ENCODE measurements around the gene BLOC1S6. TPM values are rescaled to one million over a fixed set of nuclear protein-coding genes. Genes with fewer than 3 reads are reported as not detected.
A peak's percentile ranks its signal among the peaks of the same experiment; 100 is the strongest.

BLOC1S6 gene
- total and polyA plus RNA-seq, 2 of the 13 experiments (the other 11 are each of a cell fraction or from before 2014, with no cell fraction given), result 11.8 to 44.3 TPM

- peaks cover 33% of the 10 kb centered on the region for H3K4me1 ChIP-seq (ENCODE audit: insufficient read depth, low read length)
- DNase-seq (ENCODE audit: low spot score) (no peak), FAIRE-seq (no peak), ATAC-seq (no peak)
- peak overlapping the region; percentile 91 for H3K4me2 ChIP-seq (ENCODE audit: low read depth, low read length)
- TF ChIP-seq KLF12 (CRISPR knock-in tag; IDR thresholded peaks at IDR 0.05; ENCODE audit: borderline replicate concordance), result no peak
- no peak for TF ChIP-seq ZBTB2 (CRISPR knock-in tag; IDR thresholded peaks at IDR 0.05; ENCODE audit: low read depth)
- TF ChIP-seq MXD3 (CRISPR knock-in tag; IDR thresholded peaks at IDR 0.05), result no peak
- TF ChIP-seq SNAPC4 (CRISPR knock-in tag; IDR thresholded peaks at IDR 0.05), result no peak
- TF ChIP-seq PITX1 (CRISPR knock-in tag; IDR thresholded peaks at IDR 0.05), result no peak
- no peak for TF ChIP-seq HDAC2 (CRISPR knock-in tag; IDR thresholded peaks at IDR 0.05)
- TF ChIP-seq ZNF619 (CRISPR knock-in tag; IDR thresholded peaks at IDR 0.05), result no peak
- no peak for TF ChIP-seq ZNF331 (CRISPR knock-in tag; IDR thresholded peaks at IDR 0.05)
- no peak for TF ChIP-seq ZUFSP (CRISPR knock-in tag; IDR thresholded peaks at IDR 0.05; ENCODE audit: borderline replicate concordance)
- no peak for TF ChIP-seq ZNF251 (CRISPR knock-in tag; IDR thresholded peaks at IDR 0.05)
- no peak for TF ChIP-seq ZMAT5 (CRISPR knock-in tag; IDR thresholded peaks at IDR 0.05; ENCODE audit: borderline replicate concordance, low read depth)
- no peak for TF ChIP-seq ZNF556 (CRISPR knock-in tag; IDR thresholded peaks at IDR 0.05; ENCODE audit: borderline replicate concordance)
- TF ChIP-seq MZF1 (CRISPR knock-in tag; IDR thresholded peaks at IDR 0.05; ENCODE audit: borderline replicate concordance), result no peak
- TF ChIP-seq TBX2 (CRISPR knock-in tag; IDR thresholded peaks at IDR 0.05; ENCODE audit: borderline replicate concordance), result no peak
- H3K9me3 ChIP-seq (ENCODE audit: low read length), result no peaks in the 10 kb centered on the region
- intact Hi-C loops (cut with micrococcal nuclease; ENCODE audit: unreplicated experiment), result loop anchor here (5.0 to 10.0 kb wide), 2 partner anchors 46 to 387 kb away; partner anchors contain the start of gene SQOR
- peaks cover 53% of the 10 kb centered on the region for H3K79me2 ChIP-seq (ENCODE audit: insufficient read depth, low read length)
- POLR2A ChIA-PET, result no interaction called here
- CTCF ChIA-PET (ENCODE audit: low intra/inter-chr PET ratio, low total read pairs), result no interaction called here
- no peak overlapping the region for H3K27ac ChIP-seq (ENCODE audit: extremely low read length, insufficient read depth, low read length)
- H2AFZ ChIP-seq (ENCODE audit: low read length), result no peak overlapping the region
- peaks cover 0 to 9% of the 10 kb centered on the region in 2 experiments; a peak in 3 of 5 replicates for H3K36me3 ChIP-seq (replicated peaks in 1 of 2; ENCODE audit: control insufficient read depth in 1 of 2, insufficient read depth in 2 of 2, low read length in 2 of 2)
- H3K4me3 ChIP-seq (replicated peaks in 1 of 3; ENCODE audit: insufficient read depth in 1 of 3, low read depth in 2 of 3, low read length in 3 of 3), result peak overlapping the region in 2 of 3 experiments; percentile 81 to 96; a peak in 2 of 6 replicates
- WGBS (ENCODE audit: low lambda C conversion rate), result 84% methylated on average over 5 of the region's 5 CpGs
- no peaks in the 10 kb centered on the region; the same call in 1 of the 2 replicates for H4K20me1 ChIP-seq (ENCODE audit: insufficient read depth, low read length)
- H3K27me3 ChIP-seq (ENCODE audit: control insufficient read depth in 1 of 2, insufficient read depth in 2 of 2, low read length in 2 of 2), result no peaks in the 10 kb centered on the region; a peak in 1 of 5 replicates
- in situ Hi-C loops (cut with HindIII; ENCODE audit: extremely low pct_ligation_motif_present, low pct_unique_long_range_greater_than_20kb), result loop anchor here (5.0 kb wide), 1 partner anchor 187 kb away; a partner anchor contains a TSS
- peak overlapping the region; percentile 32; the same call in 1 of the 2 replicates for H3K9ac ChIP-seq (ENCODE audit: insufficient read depth, low read depth, low read length)
- BruUV-seq (replicated peaks), result no TSS peak
Measured at GRCh38 chr15:45589256-45589655, 2.1 kb downstream of the BLOC1S6 start.

All from HepG2 (cell line).